D721Med (cell line): ENCODE measurements around the gene SMO.

Source experiments
- DNase-seq: peaks from one replicate; pipeline ENCODE4 v3.0.0; 2011; ENCODE audit warnings: low spot score; ENCODE audit not compliant: insufficient read length
- FAIRE-seq: peaks from 2 replicates; lab custom pipeline; 2011; peaks lifted over from hg19 to GRCh38; lab: Jason Lieb, UNC
- CTCF ChIP-seq: IDR thresholded peaks from 2 replicates; pipeline ENCODE4 v1.5.1; 2012; ENCODE audit warnings: mild to moderate bottlenecking, control low read depth; ENCODE audit not compliant: insufficient read depth; ENCODE audit errors: missing control alignments

Gene SMO

GRCh38 chr7:129188372-129188891 is at the start of gene SMO:
TSS of gene SMO (plus strand) at chr7:129188633. CDS start at chr7:129189152, 519 bp downstream.
- DNase-seq, result peak; percentile 36
- no peak for TF ChIP-seq CTCF
- no peak for FAIRE-seq

- TF ChIP-seq CTCF, result no peak
- no peak for DNase-seq
- no peak for FAIRE-seq
Observed at GRCh38 chr7:129143724-129144094, 44.7 kb upstream of the SMO start.

- TF ChIP-seq CTCF, result no peak
- no peak for FAIRE-seq
- peak; percentile 99 for DNase-seq
Observed at GRCh38 chr7:129144095-129144833, 44.2 kb upstream of the SMO start, which contains the start of gene TSPAN33. TSS of gene TSPAN33 (plus strand) at chr7:129144707. CDS start at chr7:129144981, 274 bp downstream.

GRCh38 chr7:129144834-129145668 is 43.4 kb upstream of the SMO start:
- FAIRE-seq, result no peak
- peak; percentile 31 for DNase-seq
- peak; percentile 15 for TF ChIP-seq CTCF

- no peak for FAIRE-seq
Observed at GRCh38 chr7:129146237-129146979, 42.0 kb upstream of the SMO start.

More at GRCh38 chr7:129146237-129146979, 42.0 kb upstream of the SMO start:
- no peak for TF ChIP-seq CTCF
- DNase-seq, result no peak
